Epithelial cell of proximal tubule (primary cell): ENCODE results near the gene ZDHHC24. TPM values are rescaled to one million over a fixed set of nuclear protein-coding genes. Genes with fewer than 3 reads are reported as not detected.

ENCODE experiments used
- DNase-seq: peaks from one replicate; pipeline ENCODE4 v3.0.0-alpha.2; 2011; ENCODE audit warnings: low read depth
- H3K4me3 ChIP-seq: 2 replicates; pipeline ENCODE4 v1.5.1; 2011; ENCODE audit warnings: low read depth, mild to moderate bottlenecking, low read length
- total RNA-seq: library from RNA; depleted of rRNA; stranded (reverse); fragments of >200 nt; gene quantifications from 2 replicates; pipeline ENCODE4 v1.2.3, GENCODE V29; 2015
- TF ChIP-seq, protein P1 (sequence below): conservative IDR thresholded peaks from 2 replicates; pipeline ENCODE4 v1.5.1; 2012; ENCODE audit warnings: low read depth, mild to moderate bottlenecking, low read length

The ZDHHC24 gene
- total RNA-seq, 1 donor from 2014 or later = 17.8 TPM

DNA sequence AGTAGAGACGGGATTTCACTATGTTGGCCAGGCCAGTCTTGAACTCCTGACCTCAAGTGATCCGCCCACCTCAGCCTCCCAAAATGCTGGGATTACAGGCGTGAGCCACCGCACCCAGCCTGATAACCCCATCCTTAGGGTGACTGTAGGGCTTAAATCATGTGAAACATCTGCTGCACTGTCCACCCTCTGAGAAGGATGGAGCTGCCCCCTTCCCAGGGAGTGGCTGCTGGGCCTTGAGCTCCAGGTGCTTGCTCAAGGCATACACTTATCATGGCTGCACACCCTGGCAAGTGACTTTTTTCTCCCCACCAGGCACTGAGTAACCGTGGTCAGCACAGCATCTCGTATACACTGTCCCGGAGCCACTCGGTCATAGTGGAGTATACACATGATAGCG lies 73.8 kb downstream of the ZDHHC24 start:
- H3K4me3 ChIP-seq = no peak overlapping the region
- TF ChIP-seq, protein P1, sequence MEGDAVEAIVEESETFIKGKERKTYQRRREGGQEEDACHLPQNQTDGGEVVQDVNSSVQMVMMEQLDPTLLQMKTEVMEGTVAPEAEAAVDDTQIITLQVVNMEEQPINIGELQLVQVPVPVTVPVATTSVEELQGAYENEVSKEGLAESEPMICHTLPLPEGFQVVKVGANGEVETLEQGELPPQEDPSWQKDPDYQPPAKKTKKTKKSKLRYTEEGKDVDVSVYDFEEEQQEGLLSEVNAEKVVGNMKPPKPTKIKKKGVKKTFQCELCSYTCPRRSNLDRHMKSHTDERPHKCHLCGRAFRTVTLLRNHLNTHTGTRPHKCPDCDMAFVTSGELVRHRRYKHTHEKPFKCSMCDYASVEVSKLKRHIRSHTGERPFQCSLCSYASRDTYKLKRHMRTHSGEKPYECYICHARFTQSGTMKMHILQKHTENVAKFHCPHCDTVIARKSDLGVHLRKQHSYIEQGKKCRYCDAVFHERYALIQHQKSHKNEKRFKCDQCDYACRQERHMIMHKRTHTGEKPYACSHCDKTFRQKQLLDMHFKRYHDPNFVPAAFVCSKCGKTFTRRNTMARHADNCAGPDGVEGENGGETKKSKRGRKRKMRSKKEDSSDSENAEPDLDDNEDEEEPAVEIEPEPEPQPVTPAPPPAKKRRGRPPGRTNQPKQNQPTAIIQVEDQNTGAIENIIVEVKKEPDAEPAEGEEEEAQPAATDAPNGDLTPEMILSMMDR = no peak
- DNase-seq = no peak

- TF ChIP-seq, protein P1 = no peak
- H3K4me3 ChIP-seq = no peak overlapping the region
- DNase-seq = no peak
These were observed 74.7 kb downstream of the ZDHHC24 start for GRCh38 chr11:66471142-66471541.

Other genes with a start within 250 kb of the ZDHHC24 start
- 0.07 and 1.0 TPM in 2 replicates for gene CD248, start 229.0 kb downstream of the ZDHHC24 start, total RNA-seq
- 18.9 and 21.1 TPM in 2 replicates for gene RIN1, start 209.6 kb downstream of the ZDHHC24 start, total RNA-seq
- 72.0 and 95.1 TPM in 2 replicates for gene BRMS1, start 200.9 kb downstream of the ZDHHC24 start, total RNA-seq
- 32.0 and 36.2 TPM in 2 replicates for gene B4GAT1, start 198.4 kb downstream of the ZDHHC24 start, total RNA-seq
- 6.6 and 12.3 TPM in 2 replicates for gene SLC29A2, start 174.3 kb downstream of the ZDHHC24 start, total RNA-seq
- gene NPAS4, start 125.0 kb downstream of the ZDHHC24 start, total RNA-seq = not detected in 2 replicates
- 85.3 TPM in 2 replicates for gene MRPL11, start 107.2 kb downstream of the ZDHHC24 start, total RNA-seq
- 3.5 and 3.6 TPM in 2 replicates for gene PELI3, start 79.1 kb downstream of the ZDHHC24 start, total RNA-seq
- gene DPP3, start 65.6 kb downstream of the ZDHHC24 start, total RNA-seq = 88.8 and 106 TPM in 2 replicates
- gene BBS1, start 35.4 kb downstream of the ZDHHC24 start, total RNA-seq = 20.0 and 43.6 TPM in 2 replicates
- gene ACTN3, start 855 bp upstream of the ZDHHC24 start, total RNA-seq = not detected in 2 replicates
- 6.7 and 15.2 TPM in 2 replicates for gene CTSF, start 22.6 kb upstream of the ZDHHC24 start, total RNA-seq
- 0.14 and 0.52 TPM in 2 replicates for gene CCDC87, start 47.0 kb upstream of the ZDHHC24 start, total RNA-seq
- gene CCS, start 47.1 kb upstream of the ZDHHC24 start, total RNA-seq = 19.4 and 22.1 TPM in 2 replicates
- 40.4 and 73.7 TPM in 2 replicates for gene RBM14, start 70.6 kb upstream of the ZDHHC24 start, total RNA-seq
- 105 and 133 TPM in 2 replicates for gene RBM4, start 92.7 kb upstream of the ZDHHC24 start, total RNA-seq
- 4.0 and 17.3 TPM in 2 replicates for gene RBM4B, start 131.8 kb upstream of the ZDHHC24 start, total RNA-seq
- 63.9 and 78.9 TPM in 2 replicates for gene SPTBN2, start 183.2 kb upstream of the ZDHHC24 start, total RNA-seq